RWPE1 (cell line): ENCODE results near the gene CRIP2.

Experiments used
- CTCF ChIA-PET: fragments of 350-600 bp; sonication (Branson Sonifier 250); formaldehyde crosslinking; extraction: SDS; loops from one replicate; lab custom pipeline; 2021; lab: Yijun Ruan, JAX
- POLR2A ChIA-PET: fragments of 400-600 bp; formaldehyde crosslinking; extraction: SDS; loops from one replicate; lab custom pipeline; 2020; ENCODE audit warnings: antibody characterized with exemption; ENCODE audit not compliant: low non-redundant PET; lab: Yijun Ruan, JAX
- DNase-seq: peaks from one replicate; pipeline ENCODE4 v3.0.0; 2012; ENCODE audit warnings: low spot score
- H3K27ac ChIP-seq: fragments of 450-650 bp; 2 replicates; pipeline ENCODE4 v1.5.1; 2017
- TF ChIP-seq, protein P1 (sequence below): fragments of 450-650 bp; conservative IDR thresholded peaks from 2 replicates; pipeline ENCODE4 v1.5.1; 2017; ENCODE audit warnings: low read depth, mild to moderate bottlenecking

CRIP2 gene

DNA sequence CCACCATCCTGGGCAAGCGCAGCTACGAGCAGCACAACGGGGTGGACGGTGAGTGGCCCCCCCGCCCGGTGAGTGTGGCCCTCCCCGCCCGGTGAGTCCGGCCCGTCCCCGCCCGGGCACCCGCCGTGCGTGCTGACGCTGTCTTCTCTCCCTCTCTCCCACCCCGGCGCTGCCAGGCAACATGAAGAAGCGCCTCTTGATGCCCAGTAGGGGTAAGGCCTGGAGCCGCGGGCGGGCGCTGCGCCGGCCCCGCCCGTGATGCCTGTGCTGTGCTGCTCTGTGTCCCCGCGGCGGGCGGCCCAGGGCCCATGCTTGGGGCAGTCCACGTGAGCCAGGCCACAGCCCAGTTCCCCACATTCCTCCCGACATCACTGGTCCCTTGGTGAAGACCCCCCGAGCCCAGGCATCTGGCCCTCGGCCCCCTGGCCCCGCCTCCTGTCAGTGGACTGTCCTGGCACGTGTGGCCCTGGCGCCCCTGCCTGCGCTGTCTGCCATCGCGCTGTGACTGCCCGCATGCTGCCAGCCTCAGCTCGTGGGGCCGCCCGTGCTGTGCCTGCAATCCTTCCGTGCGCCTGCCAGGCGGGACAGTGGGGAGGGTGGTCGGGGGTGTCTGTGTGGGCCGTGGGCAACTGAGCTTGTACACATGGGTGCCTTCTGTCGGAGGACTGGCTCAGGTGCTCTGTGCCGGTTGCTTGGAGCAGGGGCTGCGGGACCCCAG lies 7.9 kb upstream of the CRIP2 start:
- ChIA-PET POLR2A (interaction anchor here (0.6 kb wide), 1 partner anchor 786 kb away, joined by 3 read pairs; no protein-coding TSS in a partner anchor), CTCF (interaction anchor here (1.0 kb wide), 1 partner anchor 14 kb away, joined by 3 read pairs; no protein-coding TSS in a partner anchor)
- TF ChIP-seq, protein P1, sequence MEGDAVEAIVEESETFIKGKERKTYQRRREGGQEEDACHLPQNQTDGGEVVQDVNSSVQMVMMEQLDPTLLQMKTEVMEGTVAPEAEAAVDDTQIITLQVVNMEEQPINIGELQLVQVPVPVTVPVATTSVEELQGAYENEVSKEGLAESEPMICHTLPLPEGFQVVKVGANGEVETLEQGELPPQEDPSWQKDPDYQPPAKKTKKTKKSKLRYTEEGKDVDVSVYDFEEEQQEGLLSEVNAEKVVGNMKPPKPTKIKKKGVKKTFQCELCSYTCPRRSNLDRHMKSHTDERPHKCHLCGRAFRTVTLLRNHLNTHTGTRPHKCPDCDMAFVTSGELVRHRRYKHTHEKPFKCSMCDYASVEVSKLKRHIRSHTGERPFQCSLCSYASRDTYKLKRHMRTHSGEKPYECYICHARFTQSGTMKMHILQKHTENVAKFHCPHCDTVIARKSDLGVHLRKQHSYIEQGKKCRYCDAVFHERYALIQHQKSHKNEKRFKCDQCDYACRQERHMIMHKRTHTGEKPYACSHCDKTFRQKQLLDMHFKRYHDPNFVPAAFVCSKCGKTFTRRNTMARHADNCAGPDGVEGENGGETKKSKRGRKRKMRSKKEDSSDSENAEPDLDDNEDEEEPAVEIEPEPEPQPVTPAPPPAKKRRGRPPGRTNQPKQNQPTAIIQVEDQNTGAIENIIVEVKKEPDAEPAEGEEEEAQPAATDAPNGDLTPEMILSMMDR = no peak
- H3K27ac ChIP-seq = peak overlapping the region; percentile 100
- DNase-seq = no peak

DNA sequence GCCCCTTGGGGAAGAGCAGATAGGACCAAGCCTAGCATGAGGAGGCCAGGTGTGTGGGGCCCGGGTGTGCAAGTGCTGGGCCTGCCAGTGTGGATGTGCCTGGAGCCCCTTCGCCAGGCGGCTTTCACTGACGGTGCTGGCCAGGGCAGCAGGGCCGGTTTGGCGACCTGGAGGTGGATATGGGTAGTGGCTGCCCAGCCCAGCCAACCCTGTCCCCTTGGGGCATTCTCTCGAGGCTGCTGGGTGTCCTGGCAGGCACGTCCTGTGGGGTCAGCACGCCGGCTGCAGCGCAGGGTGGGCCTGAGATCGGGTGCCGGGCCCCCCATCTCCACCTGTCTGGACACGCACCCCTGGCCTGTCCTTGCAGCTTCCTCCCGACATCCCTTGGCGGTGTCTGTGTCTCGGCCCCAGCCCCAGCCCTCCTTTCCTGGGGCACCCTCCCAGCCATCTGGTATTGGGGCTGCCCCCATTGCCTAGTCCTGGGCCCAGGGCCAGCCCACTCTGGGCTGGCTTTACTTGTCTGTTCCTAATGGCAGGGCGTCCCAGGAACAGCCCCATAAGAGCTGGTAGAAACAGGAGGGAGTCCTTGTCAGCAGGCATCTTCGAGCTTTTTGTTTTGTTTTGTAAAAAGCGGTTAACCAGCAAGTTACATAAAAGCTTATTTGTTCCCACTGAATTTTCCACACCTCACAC lies 7.2 kb upstream of the CRIP2 start:
- CTCF ChIA-PET = interaction anchor here (1.0 to 1.2 kb wide), 2 partner anchors 13 to 14 kb away, joined by 3 to 10 read pairs; no protein-coding TSS in a partner anchor
- TF ChIP-seq, protein P1 = no peak
- H3K27ac ChIP-seq = peak overlapping the region; percentile 100
- DNase-seq = no peak
- POLR2A ChIA-PET = interaction anchor here (1.3 kb wide), 1 partner anchor 13 kb away, joined by 3 read pairs; no protein-coding TSS in a partner anchor

DNA sequence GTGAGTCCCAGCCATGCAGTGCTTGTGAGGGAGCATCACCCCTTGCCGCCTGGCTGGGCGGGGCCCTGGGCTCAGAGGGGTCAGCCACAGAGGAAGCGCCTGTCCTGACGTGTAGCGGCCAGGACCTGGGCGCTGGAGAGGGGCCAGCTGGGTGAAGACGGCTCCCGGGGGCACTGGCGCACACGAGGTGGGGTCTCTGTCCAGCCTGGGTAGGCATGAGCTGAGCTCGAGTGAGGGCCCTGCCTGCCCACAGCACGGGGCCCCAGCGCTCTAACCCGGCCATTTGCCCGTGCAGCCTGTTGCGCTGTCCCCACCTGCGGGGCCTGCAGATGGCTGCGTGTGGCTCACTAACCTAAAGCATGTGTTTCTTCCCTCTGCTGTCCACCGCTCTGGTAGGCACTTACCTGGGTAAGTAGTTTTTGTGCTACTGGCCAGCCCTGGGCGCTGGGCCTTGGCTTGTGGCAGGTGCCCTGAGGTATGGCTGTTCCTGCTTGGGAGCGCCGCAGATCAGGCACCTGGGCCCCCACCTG lies 6.6 kb upstream of the CRIP2 start:
- TF ChIP-seq, protein P1 = no peak
- no peak for DNase-seq
- ChIA-PET POLR2A (interaction anchor here (1.3 kb wide), 1 partner anchor 13 kb away, joined by 3 read pairs; no protein-coding TSS in a partner anchor), CTCF (interaction anchor here (1.2 kb wide), 1 partner anchor 13 kb away, joined by 10 read pairs; no protein-coding TSS in a partner anchor)
- peak overlapping the region; percentile 100 for H3K27ac ChIP-seq

DNA sequence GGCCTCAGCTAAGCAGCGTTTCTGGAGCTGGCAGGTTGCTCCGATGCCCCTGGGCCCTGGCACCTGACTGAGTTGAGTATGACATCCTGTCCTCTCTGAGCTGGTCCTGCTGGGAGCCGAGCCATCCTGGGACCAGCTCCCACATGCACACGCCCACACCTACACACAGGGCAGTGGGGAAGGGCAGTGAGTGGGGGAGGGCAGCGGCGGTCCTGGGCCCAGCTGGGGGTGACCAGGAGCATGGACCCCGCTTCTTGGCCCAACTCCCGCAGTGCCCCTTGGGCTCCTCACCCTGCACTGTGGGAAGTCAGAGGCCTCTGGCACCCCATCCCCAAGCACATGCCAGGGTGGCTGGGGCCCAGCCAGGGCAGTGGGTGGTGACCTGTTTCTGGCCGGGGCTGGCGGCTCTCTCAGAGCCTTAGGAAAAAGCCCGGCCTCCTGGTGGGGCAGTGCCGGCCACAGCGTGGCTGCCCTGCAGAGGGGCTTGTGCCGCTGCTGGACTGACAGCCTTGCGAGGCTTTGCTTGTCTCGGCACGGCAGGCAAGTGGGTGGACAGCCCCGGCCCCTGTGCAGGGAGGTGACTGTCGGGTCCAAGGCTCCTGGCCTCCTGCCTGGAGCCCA lies 5.9 kb upstream of the CRIP2 start:
- POLR2A ChIA-PET = interaction anchor here (1.3 kb wide), 1 partner anchor 12 kb away, joined by 3 read pairs; no protein-coding TSS in a partner anchor
- no peak for DNase-seq
- TF ChIP-seq, protein P1 = no peak
- CTCF ChIA-PET = interaction anchor here (1.2 kb wide), 1 partner anchor 12 kb away, joined by 10 read pairs; no protein-coding TSS in a partner anchor
- H3K27ac ChIP-seq = peak overlapping the region; percentile 100

DNA sequence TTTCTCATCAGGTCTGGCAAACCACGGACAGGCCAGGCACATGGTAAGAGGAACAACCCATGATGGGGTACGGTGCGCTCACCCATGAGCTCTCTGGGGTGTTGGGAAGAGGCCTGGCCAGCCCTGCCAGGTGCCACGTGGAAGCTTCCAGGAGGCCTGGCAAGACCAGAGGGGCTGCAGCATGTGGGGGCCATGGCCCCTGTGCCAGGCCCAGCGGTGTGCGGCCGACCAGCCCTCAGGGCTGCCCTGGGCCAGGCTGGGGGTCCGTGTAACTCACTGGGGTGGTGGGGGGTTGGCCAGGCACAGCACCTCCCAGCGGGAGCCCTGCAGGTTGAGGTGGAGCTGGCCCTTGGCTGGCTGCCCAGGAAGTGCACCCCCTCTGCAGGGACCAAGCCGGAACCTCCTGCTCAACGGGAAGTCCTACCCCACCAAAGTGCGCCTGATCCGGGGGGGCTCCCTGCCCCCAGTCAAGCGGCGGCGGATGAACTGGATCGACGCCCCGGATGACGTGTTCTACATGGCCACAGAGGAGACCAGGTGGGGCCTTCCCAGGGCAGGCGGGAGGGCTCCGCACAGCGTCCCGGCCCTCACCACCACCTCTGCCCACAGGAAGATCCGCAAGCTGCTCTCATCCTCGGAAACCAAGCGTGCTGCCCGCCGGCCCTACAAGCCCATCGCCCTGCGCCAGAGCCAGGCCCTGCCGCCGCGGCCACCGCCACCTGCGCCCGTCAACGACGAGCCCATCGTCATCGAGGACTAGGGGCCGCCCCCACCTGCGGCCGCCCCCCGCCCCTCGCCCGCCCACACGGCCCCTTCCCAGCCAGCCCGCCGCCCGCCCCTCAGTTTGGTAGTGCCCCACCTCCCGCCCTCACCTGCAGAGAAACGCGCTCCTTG lies 4.9 kb upstream of the CRIP2 start:
- POLR2A ChIA-PET = no interaction called here
- CTCF ChIA-PET = interaction anchor here (0.7 to 1.9 kb wide), 4 partner anchors 11 to 21 kb away, joined by 3 to 6 read pairs (median 4); no protein-coding TSS in a partner anchor
- no peak for DNase-seq

More for the DNA sequence above, 4.9 kb upstream of the CRIP2 start:
- TF ChIP-seq, protein P1 = no peak
- H3K27ac ChIP-seq = peak overlapping the region; percentile 100
